IPS-18c (cell line): ENCODE data around the gene PTPN7.

ENCODE experiments used
- H3K4me3 ChIP-seq: 2 replicates; pipeline ENCODE4 v1.7.0; 2013; ENCODE audit warnings: low read depth, mild to moderate bottlenecking, low read length, moderate library complexity; ENCODE audit not compliant: insufficient read depth
- H3K9me3 ChIP-seq: one replicate; pipeline ENCODE4 v1.6.1; 2013; ENCODE audit warnings: mild to moderate bottlenecking, low read length, moderate library complexity; ENCODE audit not compliant: control insufficient read depth, insufficient read depth

The PTPN7 gene

DNA sequence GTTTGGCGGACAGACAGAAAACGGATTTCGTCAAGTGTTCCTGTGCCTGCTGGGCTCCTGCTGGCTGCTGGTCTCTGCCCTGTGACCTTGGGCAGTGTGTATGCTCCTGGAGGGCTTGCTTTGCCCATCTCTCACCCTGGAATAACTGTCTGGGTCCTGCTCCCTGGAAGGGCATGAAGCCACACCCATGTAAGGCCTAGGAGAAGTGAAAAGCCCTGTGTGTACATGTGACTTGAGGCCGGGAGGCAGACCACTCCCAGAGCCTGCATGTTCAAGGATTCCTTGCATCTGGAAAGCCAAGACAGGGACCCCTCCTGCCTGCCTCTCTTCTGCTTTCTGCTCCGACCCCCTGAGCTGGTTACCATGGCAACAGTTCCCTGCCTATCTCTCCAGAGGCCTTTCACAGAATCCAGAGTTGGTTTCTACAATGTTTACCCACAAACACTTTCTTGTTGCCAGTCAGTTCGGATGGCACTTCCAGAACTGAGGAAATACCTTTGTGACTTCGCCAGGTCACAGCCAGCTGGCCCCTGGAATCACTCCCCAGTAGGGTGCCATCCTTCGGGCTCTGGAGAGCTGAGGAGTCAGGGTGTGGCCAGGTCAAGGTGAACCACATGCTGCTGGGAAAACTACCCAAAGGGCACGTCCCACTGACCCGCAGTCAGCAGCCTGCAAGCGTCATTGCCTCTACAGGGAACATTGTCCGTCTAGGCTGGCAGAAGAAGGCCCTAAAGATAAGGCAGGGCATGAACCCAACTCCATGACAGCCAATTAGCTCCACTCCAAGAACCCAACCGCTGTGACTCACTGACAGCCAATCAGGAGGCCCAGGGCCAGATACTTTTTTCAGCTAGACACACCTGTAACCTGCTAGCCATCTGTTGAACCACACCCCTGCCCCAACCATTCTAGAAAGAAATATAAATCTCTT lies 52.3 kb downstream of the PTPN7 start:
- H3K9me3 ChIP-seq: no peaks in the 10 kb centered on the region
- no peak overlapping the region for H3K4me3 ChIP-seq

DNA sequence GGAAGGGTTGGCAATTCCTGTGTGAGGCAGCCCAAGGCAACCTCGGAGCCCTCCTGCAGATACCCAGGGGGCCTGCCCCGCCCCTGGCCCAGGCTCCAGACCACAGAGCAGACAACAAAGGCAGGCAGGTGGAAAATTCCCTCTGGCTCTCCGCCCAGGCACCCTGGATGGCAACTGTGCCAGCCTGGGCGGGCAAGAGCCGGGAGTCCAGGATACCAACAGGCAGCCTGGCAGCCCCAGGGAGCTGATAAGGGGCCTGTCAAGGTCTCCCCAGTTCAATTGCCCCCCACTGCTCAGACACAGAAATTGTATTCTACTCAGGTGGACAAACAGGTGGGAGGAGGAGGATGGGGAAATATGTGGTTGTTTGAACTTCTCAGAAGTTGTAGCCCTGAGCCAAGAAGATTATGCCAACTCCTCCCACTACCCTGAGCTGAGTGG lies 53.1 kb downstream of the PTPN7 start:
- H3K4me3 ChIP-seq: no peak overlapping the region

DNA sequence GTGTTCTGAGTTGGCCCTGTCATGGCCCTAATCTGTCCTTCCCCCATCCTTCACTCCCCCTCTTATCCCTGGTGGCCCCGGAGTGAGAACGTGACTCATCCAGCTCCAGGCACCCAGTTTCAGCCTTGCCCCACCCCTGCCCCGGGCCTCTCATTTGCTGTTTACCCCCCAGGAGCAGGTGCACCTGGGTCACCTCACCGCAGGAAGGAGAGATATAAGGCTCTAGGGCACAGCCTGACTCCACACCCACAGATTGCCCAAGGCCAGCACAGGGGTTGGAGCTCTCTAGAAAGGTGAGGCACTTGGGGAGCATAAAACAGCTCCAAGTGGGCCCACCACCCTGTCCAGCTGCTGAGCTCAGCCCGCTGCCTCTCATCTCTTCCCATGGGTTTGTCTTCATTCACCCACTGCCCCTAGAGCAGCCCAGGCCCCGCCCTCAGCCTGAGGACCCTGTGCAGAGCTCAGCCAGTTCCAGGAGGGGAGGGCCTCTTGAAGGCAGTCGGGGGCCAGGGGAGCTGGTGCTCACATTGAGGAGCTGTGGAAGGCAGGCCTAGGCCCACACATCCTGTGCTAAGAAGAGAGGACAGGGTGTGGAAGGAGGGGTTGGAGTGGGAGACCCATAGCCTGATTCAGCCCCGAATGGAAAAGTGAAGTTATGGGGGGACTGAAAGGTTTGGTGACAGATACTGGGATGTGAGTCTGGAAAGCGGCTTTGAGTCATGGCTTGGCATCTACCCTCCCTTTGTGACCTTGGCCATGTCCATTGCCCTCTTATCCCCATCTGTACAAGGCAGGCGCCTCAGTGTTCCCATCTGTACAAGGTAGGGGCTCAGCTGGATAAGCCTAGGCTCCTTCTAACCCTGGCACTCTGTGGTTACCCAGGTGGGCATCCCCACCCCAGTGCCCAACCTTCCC lies 53.8 kb downstream of the PTPN7 start:
- H3K9me3 ChIP-seq: no peaks in the 10 kb centered on the region
- H3K4me3 ChIP-seq: no peak overlapping the region

More for the DNA sequence above, 53.1 kb downstream of the PTPN7 start:
- no peaks in the 10 kb centered on the region for H3K9me3 ChIP-seq

DNA sequence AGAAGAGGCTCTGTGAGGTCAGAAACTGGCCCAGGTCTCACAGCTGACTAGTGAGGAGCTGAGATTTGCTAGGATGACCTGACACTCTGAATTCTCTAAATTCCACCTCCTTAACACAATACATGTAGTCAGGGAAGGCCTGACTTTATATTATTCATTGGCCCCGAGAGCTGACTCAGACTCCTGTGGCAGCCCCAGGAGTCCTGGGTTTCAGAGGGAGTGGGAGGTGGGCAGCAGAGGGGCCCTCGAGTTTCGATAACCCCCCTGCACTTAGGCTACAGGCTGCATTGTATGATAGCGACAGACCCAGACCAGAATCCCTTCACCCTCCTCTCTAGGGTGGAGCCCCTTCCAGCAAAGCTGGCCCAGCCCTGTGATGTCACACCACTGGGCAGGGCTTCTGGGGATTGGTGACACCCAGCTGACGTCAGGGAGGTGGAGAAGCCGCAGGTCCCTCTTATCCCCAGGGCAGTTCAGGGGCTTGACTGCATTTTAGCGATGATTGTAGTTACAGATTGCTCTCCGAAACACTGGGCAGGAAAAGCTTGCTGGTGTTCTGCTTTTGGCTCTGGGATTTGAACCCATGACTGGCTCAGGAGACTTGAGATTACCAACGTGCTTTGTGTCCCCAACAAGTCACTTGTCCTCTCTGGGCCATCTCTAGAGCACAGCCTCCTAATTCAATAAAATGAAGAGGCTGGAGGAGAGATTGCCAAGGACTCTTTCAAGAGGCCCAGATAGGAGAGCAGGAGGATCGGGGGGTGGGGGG lies 54.6 kb downstream of the PTPN7 start:
- Histone ChIP-seq H3K4me3 (no peak overlapping the region), H3K9me3 (no peaks in the 10 kb centered on the region)

DNA sequence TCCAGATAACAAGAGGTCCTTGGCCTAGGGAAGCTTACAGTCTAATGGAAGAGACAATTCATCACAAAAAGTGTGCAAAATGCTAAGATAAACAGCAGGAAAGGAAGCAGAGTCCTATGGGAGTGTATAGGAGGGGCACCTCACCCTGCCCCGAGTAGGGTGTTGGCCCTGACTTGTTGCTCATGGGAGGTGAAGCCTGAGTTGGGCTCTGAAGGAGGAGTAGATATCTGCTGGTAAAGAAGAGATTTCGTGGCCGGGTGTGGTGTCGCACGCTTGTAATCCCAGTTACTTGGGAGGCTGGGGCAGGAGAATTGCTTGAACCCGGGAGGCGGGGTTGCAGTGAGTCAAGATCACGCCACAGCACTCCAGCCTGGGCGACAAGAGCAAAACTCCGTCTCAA lies 56.3 kb downstream of the PTPN7 start:
- Histone ChIP-seq H3K9me3 (no peaks in the 10 kb centered on the region), H3K4me3 (no peak overlapping the region)

DNA sequence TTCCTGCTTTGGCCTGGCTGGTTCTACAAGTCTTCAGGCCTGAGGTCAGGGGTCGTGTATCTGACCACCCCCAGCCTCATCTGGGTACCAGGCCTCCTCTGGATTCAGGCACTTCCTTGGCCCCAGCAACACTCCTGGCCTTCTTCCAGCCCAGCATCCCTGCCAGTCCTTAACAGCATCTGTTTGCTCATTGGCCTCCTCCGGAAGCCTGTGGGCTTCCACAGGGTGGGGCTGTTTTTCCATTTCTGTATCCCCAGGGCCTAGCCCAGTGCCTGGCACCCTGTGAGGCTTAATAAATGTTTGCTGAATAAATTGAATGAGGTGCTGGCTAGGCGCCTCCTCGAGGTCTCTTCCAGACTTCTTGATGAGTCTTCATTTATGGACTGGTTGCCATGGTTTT lies 59.2 kb downstream of the PTPN7 start:
- no peaks in the 10 kb centered on the region for H3K9me3 ChIP-seq
- no peak overlapping the region for H3K4me3 ChIP-seq
